BE2C (cell line): Measurements from ENCODE around the gene CDH22.
A peak's percentile ranks its signal among the peaks of the same experiment; 100 is the strongest.

Source experiments
- DNase-seq: peaks from one replicate; pipeline ENCODE4 v3.0.0-alpha.2; 2020
- H3K27me3 ChIP-seq: fragments of 250-450 bp; sonication (Bioruptor Pico); 2 replicates; pipeline ENCODE4 v1.5.1; 2020; ENCODE audit warnings: mild to moderate bottlenecking
- H3K36me3 ChIP-seq: fragments of 250-450 bp; sonication (Bioruptor Pico); 2 replicates; pipeline ENCODE4 v1.5.1; 2020; ENCODE audit warnings: mild to moderate bottlenecking
- H3K4me1 ChIP-seq: fragments of 250-450 bp; sonication (Bioruptor Pico); 2 replicates; pipeline ENCODE4 v1.5.1; 2020
- H3K4me3 ChIP-seq: 2 replicates; pipeline ENCODE4 v1.5.1; 2011; ENCODE audit warnings: low read depth, low read length
- H3K9me3 ChIP-seq: fragments of 250-450 bp; sonication (Bioruptor Pico); 2 replicates; pipeline ENCODE4 v1.5.1; 2020
- CTCF ChIP-seq: IDR thresholded peaks from 2 replicates; pipeline ENCODE4 v1.5.1; 2012; ENCODE audit warnings: mild to moderate bottlenecking, low read depth, low read length

The CDH22 gene

DNA sequence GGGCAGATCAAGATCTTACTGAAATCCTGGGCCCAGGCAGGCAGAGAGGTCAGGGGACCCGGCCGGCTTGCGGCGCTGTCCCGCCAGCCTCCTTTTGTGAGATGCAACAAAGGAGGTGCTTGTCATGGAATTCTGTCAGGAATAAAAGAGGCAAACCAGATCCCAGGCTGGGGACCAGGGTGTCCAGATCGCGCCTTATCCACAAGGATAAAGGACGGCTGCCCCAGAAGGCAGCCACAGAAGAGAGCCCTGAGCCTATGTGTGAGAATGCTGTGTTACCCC lies 42.6 kb upstream of the CDH22 start:
- Histone ChIP-seq H3K9me3 (no peaks in the 10 kb centered on the region), H3K27me3 (peaks cover under 1% of the 10 kb centered on the region; the same call in 1 of the 2 replicates), H3K4me1 (peaks cover 34% of the 10 kb centered on the region), H3K36me3 (no peaks in the 10 kb centered on the region), H3K4me3 (no peak overlapping the region)
- DNase-seq = no peak
- no peak for TF ChIP-seq CTCF

GRCh38 chr20:46350201-46350985 lies 42.1 kb upstream of the CDH22 start:
- Histone ChIP-seq H3K9me3 (no peaks in the 10 kb centered on the region), H3K4me1 (peaks cover 29% of the 10 kb centered on the region), H3K4me3 (no peak overlapping the region), H3K27me3 (no peaks in the 10 kb centered on the region), H3K36me3 (no peaks in the 10 kb centered on the region)
- no peak for TF ChIP-seq CTCF
- peak; percentile 72 for DNase-seq

- peaks cover 27% of the 10 kb centered on the region for H3K4me1 ChIP-seq
- no peak for TF ChIP-seq CTCF
- H3K9me3 ChIP-seq = no peaks in the 10 kb centered on the region
- H3K27me3 ChIP-seq = no peaks in the 10 kb centered on the region
- no peak for DNase-seq
- H3K36me3 ChIP-seq = no peaks in the 10 kb centered on the region
- H3K4me3 ChIP-seq = no peak overlapping the region
Measured at GRCh38 chr20:46349742-46350056, 41.4 kb upstream of the CDH22 start.

- Histone ChIP-seq H3K36me3 (no peaks in the 10 kb centered on the region), H3K4me1 (peaks cover 27% of the 10 kb centered on the region), H3K27me3 (no peaks in the 10 kb centered on the region), H3K9me3 (no peaks in the 10 kb centered on the region), H3K4me3 (no peak overlapping the region; the same call in 1 of the 2 replicates)
- peak; percentile 98 for TF ChIP-seq CTCF
- peak; percentile 83 for DNase-seq
Measured at GRCh38 chr20:46349035-46349741, 40.9 kb upstream of the CDH22 start.

DNA sequence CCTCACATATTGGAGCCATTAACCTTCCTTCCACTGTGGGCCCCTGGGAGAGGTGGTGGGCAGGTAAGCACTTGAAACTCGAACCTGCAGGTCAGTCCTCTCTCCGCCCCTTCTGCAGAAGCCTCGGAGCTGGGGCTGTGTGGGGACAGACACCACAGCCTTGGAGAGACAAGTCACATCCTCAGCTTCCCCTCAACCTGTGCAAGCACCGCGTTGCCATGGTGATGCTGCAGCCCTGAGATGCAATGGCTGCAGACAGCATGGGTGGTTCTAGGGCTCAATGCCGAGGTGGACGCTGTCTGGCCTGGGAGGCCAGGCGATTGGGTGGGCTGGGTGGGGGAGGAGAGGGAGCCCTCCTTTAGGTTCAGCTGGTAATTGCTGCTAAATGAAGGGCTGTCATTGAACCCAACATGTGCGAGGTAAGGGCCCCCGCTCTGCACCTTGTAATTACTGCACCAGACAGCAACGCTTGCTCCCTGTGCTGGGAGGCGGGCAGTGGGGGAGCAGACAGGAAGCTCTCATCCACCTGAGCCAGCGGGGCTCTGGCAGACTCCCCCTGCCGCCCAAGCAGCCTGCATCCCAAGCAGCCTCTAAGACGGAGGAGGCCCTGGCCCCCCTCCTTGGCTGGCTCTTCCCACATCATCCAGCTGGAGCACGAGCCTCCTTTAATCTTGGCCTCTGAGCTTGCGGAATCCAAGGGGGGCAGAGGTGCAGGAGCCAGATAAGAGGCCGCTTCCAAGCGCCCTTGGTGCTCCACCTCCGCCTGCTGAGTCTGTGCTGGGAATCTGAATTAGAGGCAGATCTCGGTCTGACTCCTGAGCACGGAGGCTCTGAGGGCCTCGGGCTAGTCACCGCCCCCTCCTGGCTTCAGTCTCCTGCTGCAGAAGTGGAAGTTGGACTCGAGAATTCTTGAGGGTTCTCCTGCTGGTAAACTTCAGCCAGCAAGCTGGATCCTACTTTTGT lies 39.8 kb upstream of the CDH22 start:
- TF ChIP-seq CTCF = peak; percentile 57; the same call in 1 of the 2 replicates
- peaks cover 27% of the 10 kb centered on the region for H3K4me1 ChIP-seq

More for the DNA sequence above, 39.8 kb upstream of the CDH22 start:
- H3K36me3 ChIP-seq = no peaks in the 10 kb centered on the region
- H3K4me3 ChIP-seq = peak overlapping the region; percentile 23
- H3K9me3 ChIP-seq = no peaks in the 10 kb centered on the region
- H3K27me3 ChIP-seq = no peaks in the 10 kb centered on the region
- peak; percentile 81 for DNase-seq
